Neural progenitor cell (in vitro differentiated cells): Measurements from ENCODE around the gene SEMA3C.

ENCODE experiments used
- CTCF ChIP-seq: fragments of 200-600 bp; sonication (generic); IDR thresholded peaks from 2 replicates; pipeline ENCODE4 v1.5.1; 2017; ENCODE audit warnings: antibody characterized with exemption, mild to moderate bottlenecking
- EZH2 ChIP-seq: fragments of 200-600 bp; sonication (generic); IDR thresholded peaks from 2 replicates; pipeline ENCODE4 v1.6.1; 2017; ENCODE audit warnings: antibody characterized with exemption, mild to moderate bottlenecking, moderate library complexity

DNA sequence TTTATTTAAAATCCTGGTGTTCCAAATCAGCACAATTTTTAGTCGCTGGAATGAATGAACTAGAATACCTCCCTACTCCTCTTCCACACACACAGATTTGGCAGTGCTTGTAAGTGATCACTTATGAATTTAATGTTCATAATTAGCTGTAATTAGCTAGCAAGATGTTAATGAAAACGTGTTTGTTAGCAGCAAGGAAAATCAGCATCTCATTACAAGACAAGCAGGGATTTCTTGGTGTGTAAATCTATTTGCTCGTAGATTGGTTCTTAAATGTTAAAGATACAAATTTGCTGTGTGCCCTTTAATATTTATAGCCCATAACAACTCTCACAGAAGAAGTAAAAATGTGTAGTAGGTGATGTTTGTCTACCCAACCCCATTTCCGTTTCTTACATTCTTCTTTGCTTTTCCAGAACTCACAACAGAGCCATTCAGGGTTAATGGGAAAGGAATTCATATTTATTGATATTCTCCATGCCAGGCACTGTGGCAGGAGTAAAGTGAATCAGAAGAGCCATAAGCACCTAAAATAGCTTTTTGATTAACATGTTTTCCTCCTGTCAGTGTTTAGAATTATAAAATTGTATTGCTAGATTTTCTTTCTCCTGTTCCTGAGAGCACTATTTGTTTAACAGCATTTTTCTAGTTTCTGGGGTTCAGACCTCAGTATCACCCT is 49.6 kb downstream of the SEMA3C start:
- TF ChIP-seq CTCF (no peak), EZH2 (no peak)
